CD4-positive, alpha-beta T cell treated with Interleukin-2 at 100 ng/mL for 4 hours (primary cell): ENCODE data around the gene LBX1.

Source experiments
- DNase-seq: peaks from one replicate; pipeline ENCODE4 v3.0.0-alpha.2; 2020; ENCODE audit warnings: low spot score

The LBX1 gene

DNA sequence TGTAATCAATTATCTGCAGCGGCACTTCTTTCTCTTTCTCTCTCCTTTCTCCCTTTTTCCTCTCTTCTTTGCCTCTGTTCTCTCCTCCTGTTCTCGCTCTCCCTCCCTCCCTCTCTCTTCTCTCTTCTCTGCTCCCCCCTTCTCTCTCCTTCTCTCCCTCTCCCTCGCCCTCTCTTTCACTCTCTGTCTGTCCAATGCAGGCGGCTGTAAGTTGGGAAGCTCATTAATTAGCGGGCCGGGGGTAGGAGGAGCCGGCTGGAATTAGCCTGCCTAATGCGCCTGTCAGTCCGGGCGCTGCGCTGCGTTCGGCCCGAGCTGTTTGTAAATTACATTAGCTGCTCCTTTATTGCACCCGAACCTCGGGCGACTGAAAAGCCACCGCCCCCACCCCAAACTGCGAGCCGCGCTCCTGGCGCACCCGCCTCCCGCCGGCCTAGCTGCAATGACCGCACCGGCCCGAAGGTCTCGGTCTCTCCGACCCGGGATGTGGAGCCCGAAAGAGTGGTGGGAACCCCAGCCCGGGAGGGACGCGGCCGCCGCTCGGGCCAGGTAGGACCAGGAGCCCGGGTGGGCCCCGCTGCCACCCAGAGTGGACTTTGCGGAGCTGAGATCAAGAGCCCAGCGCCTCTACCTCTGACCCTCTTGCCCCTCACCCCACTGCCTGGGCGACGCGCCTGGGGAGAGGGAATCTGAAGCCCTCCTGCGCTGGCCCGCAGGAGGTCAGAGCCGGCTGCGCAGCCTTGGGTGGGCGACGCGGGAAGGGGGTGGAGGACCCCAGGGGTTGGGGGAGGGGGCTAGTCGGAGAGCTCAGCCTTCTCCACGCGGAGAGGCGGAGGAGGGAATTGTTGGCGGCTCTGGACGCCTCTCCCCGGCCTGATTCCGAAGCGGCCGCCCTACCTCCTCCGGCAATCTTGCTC lies at the start of gene LBX1:
LBX1 (minus strand) TSS at position 198 of the 917 bp plus-strand sequence. CDS start 648 bp downstream, outside the sequence.
- DNase-seq: no peak

DNA sequence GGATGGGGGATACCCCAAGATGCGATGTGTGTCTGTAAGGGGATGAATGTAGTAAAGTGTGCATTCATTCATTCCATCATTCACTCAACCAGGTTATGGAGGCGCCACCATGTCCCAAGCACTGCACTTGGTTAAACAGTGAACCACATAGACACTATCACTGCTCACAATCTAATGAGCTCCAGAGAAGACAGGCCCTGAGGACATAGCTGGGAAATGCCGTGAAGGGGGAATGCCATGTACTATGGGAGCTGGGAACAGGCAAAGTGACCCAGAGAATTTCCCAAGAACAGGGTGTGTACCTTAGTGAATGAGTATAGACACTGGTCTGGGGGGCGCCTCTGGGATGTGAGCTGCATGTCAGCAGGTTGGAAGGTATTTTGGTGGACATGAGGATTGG lies 44.5 kb upstream of the LBX1 start:
- DNase-seq: no peak

DNA sequence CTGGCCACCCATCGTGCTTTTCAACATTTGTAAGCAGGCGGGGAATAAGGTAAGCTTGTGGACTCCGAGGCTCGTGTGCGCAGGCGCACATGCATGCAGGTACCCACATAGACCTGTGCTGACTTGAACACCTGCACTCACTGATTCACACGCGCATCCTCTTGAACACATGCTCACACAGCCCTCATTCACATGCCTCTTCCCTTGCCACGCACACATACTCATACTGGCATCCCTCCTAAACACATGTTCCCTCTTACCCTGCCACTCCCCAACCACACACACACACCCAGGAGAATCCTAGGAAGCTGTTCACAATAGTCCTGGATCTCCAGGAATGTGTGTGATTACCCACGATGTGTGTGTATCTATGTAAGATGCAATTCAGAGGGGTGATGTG lies 44.1 kb upstream of the LBX1 start:
- DNase-seq: no peak

- peak; percentile 59 for DNase-seq
Measured at GRCh38 chr10:101272229-101272868, 43.1 kb upstream of the LBX1 start.

- no peak for DNase-seq
Measured at GRCh38 chr10:101270763-101271162, 41.5 kb upstream of the LBX1 start.

DNA sequence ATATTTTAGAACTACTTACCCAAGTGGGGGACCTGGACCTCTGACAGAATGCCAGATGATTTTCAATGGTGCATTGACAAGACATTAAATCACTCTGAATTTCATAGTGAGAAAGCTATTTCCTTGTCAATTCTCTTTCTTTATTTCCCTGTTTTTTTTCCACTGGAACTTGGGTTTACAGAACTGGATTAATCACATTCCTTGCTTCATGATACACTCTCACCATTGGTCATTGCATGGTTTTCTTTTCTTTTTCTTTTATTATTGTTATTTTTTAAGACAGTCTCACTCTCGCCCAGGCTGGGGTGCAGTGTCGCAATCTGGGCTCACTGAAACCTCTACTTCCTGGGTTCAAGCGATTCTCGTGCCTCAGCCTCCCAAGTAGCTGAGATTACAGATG lies 38.5 kb upstream of the LBX1 start:
- DNase-seq: no peak

- DNase-seq: no peak
Measured at GRCh38 chr10:101267290-101267680, 38.0 kb upstream of the LBX1 start.

GRCh38 chr10:101266381-101267289 lies 37.4 kb upstream of the LBX1 start:
- no peak for DNase-seq

- DNase-seq: no peak
Measured at GRCh38 chr10:101263150-101263752, 34.0 kb upstream of the LBX1 start.

DNA sequence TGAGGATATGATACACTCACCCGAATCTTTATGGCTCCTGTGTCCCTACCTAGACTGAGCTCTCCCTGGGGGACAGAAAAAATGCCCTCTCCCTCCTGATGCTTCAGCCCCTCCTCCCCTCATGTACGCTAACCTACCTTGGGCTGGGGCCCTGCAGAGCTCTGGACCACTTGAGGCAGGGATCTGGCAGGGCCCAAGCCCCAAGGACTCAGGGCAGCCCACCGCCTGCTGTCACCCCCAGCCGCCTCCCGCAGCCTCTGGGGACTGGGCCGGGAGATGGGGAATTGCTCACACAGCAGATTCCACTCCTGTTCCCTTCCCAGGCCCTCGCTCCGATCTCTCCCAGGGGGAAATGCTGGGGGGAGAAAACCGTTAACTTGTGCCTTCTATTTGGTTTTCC lies 32.9 kb upstream of the LBX1 start:
- no peak for DNase-seq

DNA sequence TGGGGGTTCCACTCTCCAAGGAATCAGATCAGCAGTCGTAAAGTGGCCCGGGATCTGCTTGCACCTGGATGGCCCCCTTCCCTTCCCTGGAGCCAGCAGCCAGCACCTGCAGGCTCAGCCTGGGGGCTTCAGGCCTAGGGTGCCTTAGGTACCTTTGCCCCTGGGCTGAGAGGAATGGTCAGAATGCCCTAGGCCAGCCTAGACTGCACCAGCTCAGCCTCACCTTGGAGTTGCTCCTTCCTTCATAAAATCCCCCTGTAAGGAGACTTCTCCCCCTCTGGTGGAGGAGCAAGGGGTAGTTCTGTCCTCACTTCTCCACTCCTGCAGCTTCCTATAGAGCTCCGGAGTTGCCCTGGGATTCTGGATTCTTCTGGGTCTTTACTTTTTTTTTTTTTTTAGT lies 32.4 kb upstream of the LBX1 start:
- no peak for DNase-seq

GRCh38 chr10:101260764-101261481 lies 31.7 kb upstream of the LBX1 start:
- DNase-seq: no peak

GRCh38 chr10:101258179-101258885 lies 29.1 kb upstream of the LBX1 start:
- DNase-seq: no peak

DNA sequence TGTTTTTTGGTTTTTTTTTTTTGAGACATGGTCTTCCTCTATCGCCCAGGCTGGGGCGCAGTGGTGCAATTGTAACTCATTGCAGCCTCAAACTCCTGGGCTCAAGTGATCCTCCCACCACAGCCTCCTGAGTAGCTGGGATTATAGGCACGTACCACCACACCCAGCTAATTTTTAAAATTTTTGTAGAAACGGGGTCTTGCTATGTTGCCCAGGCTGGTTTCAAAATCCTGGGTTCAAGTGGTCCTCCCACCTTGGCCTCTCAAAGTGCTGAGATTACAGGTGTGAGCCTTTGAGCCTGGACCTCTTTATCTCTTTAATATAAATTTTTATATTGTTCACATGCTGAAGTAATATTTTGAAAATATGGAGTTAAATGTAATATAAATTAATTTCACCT lies 28.2 kb upstream of the LBX1 start:
- DNase-seq: no peak

DNA sequence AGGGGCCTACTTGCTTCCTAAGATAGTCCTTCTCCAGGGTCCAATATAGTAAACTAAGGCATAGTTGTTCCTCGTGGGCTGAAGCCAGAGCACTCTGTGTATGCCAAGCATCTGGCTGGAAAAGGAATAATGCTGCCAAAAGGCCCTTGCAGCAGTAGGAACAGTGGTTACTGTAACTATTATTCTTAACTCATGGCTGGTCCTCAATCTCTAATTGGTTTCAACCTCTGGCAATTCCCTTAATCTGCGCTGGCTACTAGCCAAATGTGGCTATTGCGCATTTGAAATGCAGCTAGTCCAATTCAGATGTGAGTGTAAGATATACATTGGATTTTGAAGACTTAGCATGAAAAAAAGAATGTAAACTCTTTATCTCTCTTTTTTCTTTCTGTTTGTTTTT lies 27.8 kb upstream of the LBX1 start:
- no peak for DNase-seq

DNA sequence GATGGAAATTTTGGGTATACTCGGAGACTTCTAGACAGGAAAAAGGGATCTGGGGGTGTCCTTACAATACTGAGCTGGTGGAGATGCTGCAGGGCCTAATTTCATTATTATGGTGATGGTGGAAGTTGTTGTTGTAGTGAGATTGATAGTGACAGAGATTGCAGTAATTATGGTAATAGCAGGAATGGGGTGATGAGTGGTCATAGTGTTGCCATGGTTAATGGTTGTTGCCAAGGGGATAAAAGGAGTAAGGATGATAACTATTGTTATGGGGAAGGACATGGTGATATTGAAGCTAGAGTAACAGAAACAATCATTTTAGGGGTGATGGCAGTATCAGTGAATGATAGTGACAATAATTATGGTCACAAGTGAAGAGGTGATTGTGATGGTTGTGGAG lies 27.1 kb upstream of the LBX1 start:
- DNase-seq: no peak

DNA sequence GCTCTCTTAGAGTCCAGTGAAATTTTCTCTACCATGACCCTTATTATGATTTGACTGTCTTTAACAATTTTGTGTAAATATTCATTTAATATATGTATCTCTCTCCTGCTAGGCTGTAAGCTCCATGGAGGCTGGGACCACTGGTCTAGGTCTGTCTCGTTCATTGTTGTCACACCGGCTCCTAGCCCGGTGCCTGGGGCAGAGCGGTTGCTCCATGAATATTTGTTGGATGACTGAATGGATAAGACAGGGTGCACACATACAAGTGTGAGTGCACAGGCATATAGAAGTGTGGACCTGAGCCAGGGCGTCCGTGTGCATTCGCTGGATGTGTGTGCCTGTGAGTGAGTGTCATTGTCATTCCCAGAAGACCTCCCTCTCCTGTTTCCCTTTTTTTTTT lies 20.9 kb upstream of the LBX1 start:
- DNase-seq: no peak

DNA sequence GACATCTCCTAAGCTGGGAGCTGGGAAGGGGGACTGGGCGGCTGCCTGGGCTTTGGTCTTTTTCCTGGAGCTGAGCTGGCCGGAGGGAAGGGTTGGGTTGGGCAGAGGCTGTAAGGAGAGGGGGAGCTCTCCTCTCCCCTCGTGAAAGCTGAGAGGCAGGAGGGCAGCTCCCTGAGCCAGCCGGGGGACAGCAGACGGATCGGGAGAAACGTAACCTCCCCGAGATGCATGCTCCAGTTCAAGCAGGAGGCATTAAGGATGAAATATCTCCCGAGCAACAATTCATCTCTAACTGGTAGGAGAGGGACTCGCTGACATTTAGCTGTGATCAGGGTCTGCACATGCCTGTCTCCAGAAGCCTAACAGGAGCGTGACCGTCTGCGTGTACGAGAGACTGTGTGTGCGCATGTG lies 19.9 kb upstream of the LBX1 start:
- no peak for DNase-seq

DNA sequence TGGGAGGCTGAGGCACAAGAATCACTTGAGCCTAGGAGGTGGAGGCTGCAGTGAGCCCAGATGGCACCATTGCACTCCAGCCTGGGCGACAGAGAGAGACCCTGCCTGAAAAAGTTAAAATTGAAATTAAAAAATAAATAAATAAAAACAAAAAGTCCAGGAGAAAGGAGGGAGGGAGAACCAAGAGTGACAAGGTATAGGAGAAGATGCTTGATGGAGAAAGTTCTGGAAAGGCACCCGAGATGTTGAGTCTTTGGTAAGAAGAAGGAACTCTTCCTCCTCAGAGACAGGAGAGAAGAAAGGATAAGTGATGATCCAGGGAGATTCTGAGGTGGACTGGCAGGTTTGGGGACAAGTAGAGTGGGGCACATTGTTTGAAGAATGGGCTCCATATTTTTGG lies 17.4 kb upstream of the LBX1 start:
- no peak for DNase-seq

GRCh38 chr10:101244321-101245050 lies 15.2 kb upstream of the LBX1 start:
- no peak for DNase-seq
